ENCODE results near the gene TTYH2.

- no peak for TF ChIP-seq CTCF (conservative IDR thresholded peaks at IDR 0.05; ENCODE audit: low read depth, low read length)
- no peak for TF ChIP-seq POLR2A (IDR thresholded peaks at IDR 0.05; ENCODE audit: low read depth, low read length)
- TF ChIP-seq MAFK (IDR thresholded peaks at IDR 0.05; ENCODE audit: low read depth, low read length): no peak
- TF ChIP-seq RAD21 (IDR thresholded peaks at IDR 0.05; ENCODE audit: low read length): no peak
- TF ChIP-seq BHLHE40 (IDR thresholded peaks at IDR 0.05; ENCODE audit: low read depth, low read length): no peak
Measured at GRCh38 chr17:74276541-74277009, 63.2 kb downstream of the TTYH2 start.
